ENCODE measurements around the gene GPR39. TPM values are rescaled to one million over a fixed set of nuclear protein-coding genes. Genes with fewer than 3 reads are reported as not detected.

Gene GPR39
- total RNA-seq, 2 donors from 2014 or later: 1.9 to 2.7 TPM

GRCh38 chr2:132407784-132408183 is 8.8 kb upstream of the GPR39 start:
- no peaks in the 10 kb centered on the region for H3K27me3 ChIP-seq (replicated peaks; ENCODE audit: insufficient read depth)
- no peak for TF ChIP-seq CTCF (IDR thresholded peaks at IDR 0.05)
- H3K4me1 ChIP-seq (ENCODE audit: control insufficient read depth in 1 of 2, low read depth in 2 of 2): no peaks in the 10 kb centered on the region
- no peak overlapping the region for H3K4me3 ChIP-seq
- H3K9me3 ChIP-seq: no peaks in the 10 kb centered on the region
- ATAC-seq (ENCODE audit: insufficient number of reproducible peaks, low FRiP score, low read depth): no peak
- DNase-seq (ENCODE audit: low spot score): no peak
- H3K36me3 ChIP-seq: no peaks in the 10 kb centered on the region
- no peak overlapping the region for H3K27ac ChIP-seq

- Histone ChIP-seq H3K36me3 (no peaks in the 10 kb centered on the region), H3K4me3 (no peak overlapping the region), H3K27me3 (replicated peaks; ENCODE audit: insufficient read depth) (no peaks in the 10 kb centered on the region), H3K27ac (no peak overlapping the region), H3K9me3 (no peaks in the 10 kb centered on the region), H3K4me1 (ENCODE audit: control insufficient read depth in 1 of 2, low read depth in 2 of 2) (peaks cover 4 to 6% of the 10 kb centered on the region in 2 donors)
- no peak for ATAC-seq (ENCODE audit: insufficient number of reproducible peaks, low FRiP score, low read depth)
- no peak for TF ChIP-seq CTCF (IDR thresholded peaks at IDR 0.05)
- no peak for DNase-seq (ENCODE audit: low spot score)
Measured at GRCh38 chr2:132412021-132412420, 4.6 kb upstream of the GPR39 start.

- H3K27me3 ChIP-seq (replicated peaks; ENCODE audit: insufficient read depth): no peaks in the 10 kb centered on the region
- no peak overlapping the region for H3K4me3 ChIP-seq
- no peaks in the 10 kb centered on the region for H3K36me3 ChIP-seq
- DNase-seq (ENCODE audit: low spot score) (no peak), ATAC-seq (ENCODE audit: insufficient number of reproducible peaks, low FRiP score, low read depth) (no peak)
- TF ChIP-seq CTCF (IDR thresholded peaks at IDR 0.05): no peak
- peaks cover 4 to 6% of the 10 kb centered on the region in 2 donors for H3K4me1 ChIP-seq (ENCODE audit: control insufficient read depth in 1 of 2, low read depth in 2 of 2)
- no peaks in the 10 kb centered on the region for H3K9me3 ChIP-seq
- no peak overlapping the region for H3K27ac ChIP-seq
Measured at GRCh38 chr2:132414081-132414480, 2.5 kb upstream of the GPR39 start.

- Histone ChIP-seq H3K9me3 (no peaks in the 10 kb centered on the region), H3K4me1 (ENCODE audit: control insufficient read depth in 1 of 2, low read depth in 2 of 2) (peaks cover 4 to 6% of the 10 kb centered on the region in 2 donors)
Measured at GRCh38 chr2:132415256-132415914, 1.2 kb upstream of the GPR39 start.

More at GRCh38 chr2:132415256-132415914, 1.2 kb upstream of the GPR39 start:
- Histone ChIP-seq H3K27me3 (replicated peaks; ENCODE audit: insufficient read depth) (no peaks in the 10 kb centered on the region), H3K36me3 (no peaks in the 10 kb centered on the region), H3K27ac (no peak overlapping the region), H3K4me3 (peak overlapping the region; percentile 80)
- ATAC-seq (ENCODE audit: insufficient number of reproducible peaks, low FRiP score, low read depth): no peak
- no peak for TF ChIP-seq CTCF (IDR thresholded peaks at IDR 0.05)
- no peak for DNase-seq (ENCODE audit: low spot score)
